H1 (cell line): ENCODE measurements around the gene CASK. TPM values are rescaled to one million over a fixed set of nuclear protein-coding genes. Genes with fewer than 3 reads are reported as not detected.
A peak's percentile ranks its signal among the peaks of the same experiment; 100 is the strongest.

Experiments
- CTCF ChIA-PET: fragments of 300-600 bp; sonication (Branson Sonifier 250); formaldehyde crosslinking; loops from one replicate; lab custom pipeline; 2021; ENCODE audit not compliant: partially characterized antibody; lab: Charles Lee
- POLR2A ChIA-PET: fragments of 300-600 bp; sonication (Branson Sonifier 250); formaldehyde crosslinking; loops from one replicate; lab custom pipeline; 2021; ENCODE audit warnings: inconsistent platforms; ENCODE audit not compliant: partially characterized antibody; lab: Charles Lee
- DNase-seq, 2 experiments: peaks; one replicate each; pipeline versions ENCODE4 v3.0.0 to v3.0.0-alpha.2; 2010 to 2022; ENCODE audit warnings: low spot score in 2 of 2, low read depth in 1 of 2, mixed read lengths in 1 of 2
- FAIRE-seq: peaks from 2 replicates; lab custom pipeline; 2011; peaks lifted over from hg19 to GRCh38; lab: Jason Lieb, UNC
- H2AFZ ChIP-seq: 2 replicates; pipeline ENCODE4 v1.8.1; 2012; ENCODE audit warnings: low read length, inconsistent platforms
- H2AK5ac ChIP-seq: 2 replicates; pipeline ENCODE4 v1.6.1; 2013; ENCODE audit warnings: low read depth, low read length
- H2BK120ac ChIP-seq: replicated peaks from 2 replicates; pipeline ENCODE3; 2013; ENCODE audit warnings: low read depth, low read length, inconsistent platforms
- H2BK12ac ChIP-seq: 2 replicates; pipeline ENCODE4 v1.6.1; 2013; ENCODE audit warnings: low read depth, low read length
- H2BK15ac ChIP-seq: 2 replicates; pipeline ENCODE4 v1.6.1; 2013; ENCODE audit warnings: low read length
- H2BK20ac ChIP-seq: 2 replicates; pipeline ENCODE4 v1.6.1; 2013; ENCODE audit warnings: low read length
- H2BK5ac ChIP-seq: 2 replicates; pipeline ENCODE4 v1.6.1; 2013; ENCODE audit warnings: low read depth, low read length
- H3K14ac ChIP-seq: 2 replicates; pipeline ENCODE4 v1.6.1; 2013; ENCODE audit warnings: inconsistent platforms; ENCODE audit not compliant: insufficient read length
- H3K18ac ChIP-seq: 2 replicates; pipeline ENCODE4 v1.6.1; 2013; ENCODE audit warnings: low read length; ENCODE audit errors: extremely low read depth
- H3K23ac ChIP-seq: 2 replicates; pipeline ENCODE4 v1.6.1; 2013; ENCODE audit warnings: inconsistent platforms; ENCODE audit not compliant: insufficient read length
- H3K23me2 ChIP-seq: 2 replicates; pipeline ENCODE4 v1.6.1; 2013; ENCODE audit warnings: low read depth, low read length
- H3K27ac ChIP-seq: 2 replicates; pipeline ENCODE4 v1.6.1; 2011; ENCODE audit warnings: low read depth, low read length, inconsistent platforms
- H3K27me3 ChIP-seq, 4 experiments: replicated peaks in 1 of 4; 1 replicate in 1 of 4; 2 replicates in 3 of 4; pipeline versions ENCODE4 v1.6.1 to v1.8.1; 2011 to 2013; ENCODE audit warnings: low read length in 3 of 4, mild to moderate bottlenecking in 3 of 4, inconsistent platforms in 2 of 4, mixed read lengths in 2 of 4, moderate library complexity in 1 of 4; ENCODE audit not compliant: control insufficient read depth in 3 of 4, insufficient read depth in 3 of 4; ENCODE audit errors: extremely low read depth in 1 of 4
- H3K36me3 ChIP-seq, 4 experiments: 2 replicates each; pipeline versions ENCODE4 v1.6.1 to v1.8.1; 2011 to 2013; ENCODE audit warnings: mild to moderate bottlenecking in 4 of 4, low read length in 3 of 4, moderate library complexity in 2 of 4, control low read depth in 1 of 4, inconsistent platforms in 1 of 4; ENCODE audit not compliant: insufficient read depth in 4 of 4, control insufficient read depth in 2 of 4
- H3K4ac ChIP-seq: replicated peaks from 2 replicates; pipeline ENCODE3; 2013; ENCODE audit warnings: low read length, low read depth, mixed read lengths, inconsistent platforms; ENCODE audit not compliant: insufficient read length
- H3K4me1 ChIP-seq, 4 experiments: replicated peaks in 1 of 4; 1 replicate in 1 of 4; 2 replicates in 3 of 4; pipeline versions ENCODE4 v1.6.1 to v1.8.1; 2011 to 2013; ENCODE audit warnings: low read length in 3 of 4, inconsistent platforms in 2 of 4, mixed read lengths in 1 of 4; ENCODE audit not compliant: insufficient read depth in 4 of 4, control insufficient read depth in 3 of 4
- H3K4me2 ChIP-seq, 2 experiments: 2 replicates each; pipeline versions ENCODE4 v1.6.1 to v1.8.1; 2011 to 2013; ENCODE audit warnings: low read depth in 2 of 2, low read length in 2 of 2, control low read depth in 1 of 2, inconsistent platforms in 1 of 2, mild to moderate bottlenecking in 1 of 2; ENCODE audit not compliant: insufficient read depth in 1 of 2
- H3K4me3 ChIP-seq, 4 experiments: fragments of 200-600, 300-600 bp in 1 of 4; sonication (generic), shearing (Covaris generic), sonication (Bioruptor Twin) in 1 of 4; 2 replicates each; pipeline versions ENCODE4 v1.5.1 to v1.8.1; 2011 to 2016; ENCODE audit warnings: low read length in 4 of 4, low read depth in 3 of 4, control low read depth in 2 of 4, inconsistent platforms in 2 of 4, mild to moderate bottlenecking in 2 of 4, mixed read lengths in 1 of 4, moderate library complexity in 1 of 4; ENCODE audit not compliant: insufficient read depth in 2 of 4; ENCODE audit errors: extremely low read depth in 1 of 4
- H3K56ac ChIP-seq: replicated peaks from 2 replicates; pipeline ENCODE3; 2013; ENCODE audit warnings: low read depth, mild to moderate bottlenecking, mixed read lengths, low read length, inconsistent platforms; ENCODE audit not compliant: insufficient read length
- H3K79me1 ChIP-seq: 2 replicates; pipeline ENCODE4 v1.6.1; 2013; ENCODE audit warnings: low read depth, low read length, control low read depth
- H3K79me2 ChIP-seq, 2 experiments: 2 replicates each; pipeline versions ENCODE4 v1.6.1 to v1.8.1; 2012 to 2013; ENCODE audit warnings: low read length in 2 of 2, mild to moderate bottlenecking in 2 of 2, inconsistent platforms in 1 of 2; ENCODE audit not compliant: insufficient read depth in 2 of 2, control insufficient read depth in 1 of 2
- H3K9ac ChIP-seq, 4 experiments: replicated peaks in 1 of 4; 1 replicate in 1 of 4; 2 replicates in 3 of 4; pipeline versions ENCODE4 v1.6.1 to v1.8.1; 2011 to 2013; ENCODE audit warnings: low read depth in 3 of 4, low read length in 3 of 4, control low read depth in 2 of 4, mild to moderate bottlenecking in 2 of 4, moderate library complexity in 2 of 4, inconsistent platforms in 1 of 4; ENCODE audit errors: extremely low read depth in 1 of 4
- H3K9me3 ChIP-seq, 2 experiments: 2 replicates each; pipeline versions ENCODE4 v1.6.1 to v1.8.1; 2012 to 2013; ENCODE audit warnings: mild to moderate bottlenecking in 2 of 2, moderate library complexity in 2 of 2, control low read depth in 1 of 2, inconsistent platforms in 1 of 2, low read depth in 1 of 2, low read length in 1 of 2, mixed read lengths in 1 of 2; ENCODE audit not compliant: insufficient read depth in 2 of 2
- H4K20me1 ChIP-seq, 2 experiments: replicated peaks in 1 of 2; 2 replicates each; pipeline versions ENCODE3 to v1.8.1; 2011 to 2013; ENCODE audit warnings: inconsistent platforms in 2 of 2, low read length in 2 of 2, mild to moderate bottlenecking in 1 of 2; ENCODE audit not compliant: insufficient read depth in 2 of 2, control insufficient read depth in 1 of 2
- H4K5ac ChIP-seq: 2 replicates; pipeline ENCODE4 v1.6.1; 2013; ENCODE audit warnings: low read length, low read depth, mixed read lengths, inconsistent platforms; ENCODE audit not compliant: insufficient read length
- H4K8ac ChIP-seq: 2 replicates; pipeline ENCODE4 v1.8.0; 2013; ENCODE audit warnings: mild to moderate bottlenecking, moderate library complexity, low read length, inconsistent platforms; ENCODE audit not compliant: insufficient read depth; ENCODE audit errors: extremely low read depth
- H4K91ac ChIP-seq: replicated peaks from 2 replicates; pipeline ENCODE3; 2013; ENCODE audit warnings: low read length, mixed read lengths, inconsistent platforms; ENCODE audit not compliant: insufficient read length
- CHD1 ChIP-seq: IDR thresholded peaks from 2 replicates; pipeline ENCODE4 v1.6.1; 2012; ENCODE audit warnings: low read depth, low read length, improper control_type of control experiment
- CTBP2 ChIP-seq: IDR thresholded peaks from 2 replicates; pipeline ENCODE4 v1.7.0; 2011; ENCODE audit warnings: borderline replicate concordance, mild to moderate bottlenecking, moderate library complexity, mixed read lengths, low read length; ENCODE audit not compliant: insufficient read depth, insufficient read length
- FOSL1 ChIP-seq: IDR thresholded peaks from 2 replicates; pipeline ENCODE4 v1.6.1; 2011; ENCODE audit warnings: mild to moderate bottlenecking, low read depth, low read length, moderate library complexity; ENCODE audit not compliant: insufficient read depth
- GABPA ChIP-seq: IDR thresholded peaks from 2 replicates; pipeline ENCODE4 v1.6.1; 2011; ENCODE audit warnings: mild to moderate bottlenecking, low read length, moderate library complexity, borderline replicate concordance; ENCODE audit not compliant: insufficient read depth
- JUND ChIP-seq: IDR thresholded peaks from 2 replicates; pipeline ENCODE4 v1.6.1; 2011; ENCODE audit warnings: mild to moderate bottlenecking, improper control_type of control experiment, low read length
- RAD21 ChIP-seq, 2 experiments: IDR thresholded peaks in 1 of 2; conservative IDR thresholded peaks in 1 of 2; 2 replicates each; pipeline ENCODE4 v1.6.1; 2011; ENCODE audit warnings: low read depth in 2 of 2, low read length in 2 of 2, improper control_type of control experiment in 1 of 2, inconsistent platforms in 1 of 2, mild to moderate bottlenecking in 1 of 2, moderate library complexity in 1 of 2
- RNF2 ChIP-seq: fragments of 200-900, 300-1000 bp; sonication (generic); IDR thresholded peaks from 2 replicates; pipeline ENCODE4 v1.7.1; 2016; ENCODE audit warnings: borderline replicate concordance, low read depth, mild to moderate bottlenecking, antibody characterized with exemption, low read length; ENCODE audit not compliant: poor library complexity, severe bottlenecking; ENCODE audit errors: missing control alignments
- SIN3A ChIP-seq, 2 experiments: IDR thresholded peaks in 1 of 2; conservative IDR thresholded peaks in 1 of 2; 2 replicates each; pipeline ENCODE4 v1.6.1; 2011 to 2012; ENCODE audit warnings: low read length in 2 of 2, improper control_type of control experiment in 1 of 2, low read depth in 1 of 2, mild to moderate bottlenecking in 1 of 2
- SP1 ChIP-seq: IDR thresholded peaks from 2 replicates; pipeline ENCODE4 v1.6.1; 2011; ENCODE audit warnings: low read depth, low read length
- SP4 ChIP-seq: IDR thresholded peaks from 2 replicates; pipeline ENCODE4 v1.6.1; 2012; ENCODE audit warnings: low read length, inconsistent platforms
- WGBS, 2 experiments: shearing (Covaris generic) in 1 of 2; methylation state at CpG; one replicate each; pipeline versions ENCODE4 v1.1.6 to v1.1.7; 2013 to 2015; ENCODE audit warnings: low lambda C conversion rate in 2 of 2, mixed read lengths in 2 of 2, inconsistent platforms in 1 of 2, low coverage in 1 of 2, missing lambda C conversion rate in 1 of 2; ENCODE audit not compliant: insufficient replicate concordance in 2 of 2, insufficient coverage in 1 of 2, insufficient read length in 1 of 2; ENCODE audit errors: extremely low coverage in 1 of 2, missing lambda C conversion rate in 1 of 2; 5-methylcytosine and 5-hydroxymethylcytosine counted together
- polyA plus RNA-seq, 7 experiments: library from polyadenylated mRNA; depleted of rRNA in 3 of 7; stranded (reverse) in 5 of 7; unstranded in 2 of 7; fragments of >200 nt in 5 of 7; fragments of 200-250 nt in 2 of 7; gene quantifications; 1 replicate in 5 of 7; 2 replicates in 1 of 7; 4 replicates in 1 of 7; pipeline versions ENCODE4 v1.2.1 to v1.2.3, GENCODE V29; 2011 to 2013; ENCODE audit warnings: missing spikeins in 2 of 7, mixed read lengths in 2 of 7
- total RNA-seq: library from RNA; stranded (reverse); fragmentation: NEBNext Ultra II Directional; extraction: Animal tissue kit (Norgen Biotek cat#: 25700); gene quantifications from 2 replicates; pipeline ENCODE4 v1.2.1, GENCODE V29; 2021
- TF ChIP-seq, protein P1 (sequence below): IDR thresholded peaks from 2 replicates; pipeline ENCODE4 v1.6.1; 2011; ENCODE audit warnings: low read depth, mild to moderate bottlenecking, low read length; ENCODE audit not compliant: insufficient read depth

CASK gene
- total and polyA plus RNA-seq, 2 of the 8 experiments (the other 6 are each of a cell fraction or from before 2014, with no cell fraction given), result 21.6 to 55.1 TPM

DNA sequence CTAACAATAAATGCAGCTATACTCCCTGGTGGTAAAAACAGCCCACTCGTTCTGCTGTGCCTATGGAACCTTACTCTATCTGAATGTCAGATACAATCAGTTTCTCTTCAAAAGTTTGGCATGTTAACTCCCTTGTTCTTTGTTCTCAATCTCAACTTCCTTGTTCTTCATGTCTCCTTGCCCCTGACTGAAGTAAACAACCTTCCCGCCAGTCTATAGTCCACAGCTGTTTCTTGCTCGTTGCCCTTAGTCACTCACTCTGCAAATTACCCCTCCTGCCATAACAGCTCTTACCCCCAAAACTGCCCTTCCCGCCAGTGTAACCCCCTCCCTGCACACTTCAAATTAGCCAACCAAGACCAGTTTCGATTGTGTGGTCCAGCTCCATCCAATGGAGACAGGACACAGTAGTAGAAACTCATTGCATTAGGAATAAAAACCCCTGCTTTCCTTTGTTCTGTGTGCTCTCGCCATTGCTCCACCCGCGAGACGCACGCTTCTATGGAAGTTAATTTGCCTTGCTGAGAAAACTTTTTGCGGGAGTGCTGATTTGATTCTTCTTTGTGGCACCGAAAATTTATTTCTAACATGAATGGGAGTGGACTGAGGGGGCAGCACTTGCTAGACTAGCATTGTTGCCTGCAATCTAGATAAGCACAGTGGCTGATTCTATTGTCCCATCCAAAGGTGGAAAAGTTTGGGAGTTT is 206.4 kb downstream of the CASK start:
- Histone ChIP-seq H3K56ac (no peak overlapping the region), H3K4ac (no peak overlapping the region), H3K9ac (no peak overlapping the region), H3K23ac (no peak overlapping the region), H2BK20ac (0 out of 2 replicates have a peak overlapping the region, but pooled peaks have one; percentile 18), H2BK12ac (no peak overlapping the region), H3K27ac (no peak overlapping the region), H3K36me3 (no peaks in the 10 kb centered on the region), H3K79me2 (no peaks in the 10 kb centered on the region), H4K20me1 (no peaks in the 10 kb centered on the region), H2BK15ac (no peak overlapping the region), H2AK5ac (no peak overlapping the region), H4K8ac (no peak overlapping the region), H2BK120ac (no peak overlapping the region), H2BK5ac (no peak overlapping the region), H3K4me1 (peaks cover 0 to 13% (median 6%) of the 10 kb centered on the region in 4 experiments; a peak in 6 of 7 replicates), H4K91ac (no peak overlapping the region), H3K27me3 (no peaks in the 10 kb centered on the region), H2AFZ (no peak overlapping the region), H4K5ac (no peak overlapping the region), H3K14ac (no peak overlapping the region), H3K4me2 (no peak overlapping the region), H3K79me1 (no peaks in the 10 kb centered on the region), H3K18ac (no peak overlapping the region), H3K9me3 (no peaks in the 10 kb centered on the region), H3K4me3 (no peak overlapping the region), H3K23me2 (no peaks in the 10 kb centered on the region)
- 93% methylated on average over 12 of the region's 12 CpGs; no CpG with 5 or more reads in 1 of the 2 experiments for WGBS, 2 experiments
- FAIRE-seq (peak; percentile 19), DNase-seq (no peak)
- ChIA-PET POLR2A (no interaction called here), CTCF (no interaction called here)
- TF ChIP-seq FOSL1 (no peak), CTBP2 (no peak), RAD21 (IDR thresholded peaks at IDR 0.05 in 1 of 2, conservative IDR thresholded peaks at IDR 0.05 in 1 of 2; ENCODE audit: low read depth in 2 of 2, low read length in 2 of 2) (no peak), CHD1 (no peak), JUND (no peak), GABPA (no peak), RNF2 (no peak), SIN3A (conservative IDR thresholded peaks at IDR 0.05 in 1 of 2, IDR thresholded peaks at IDR 0.05 in 1 of 2; ENCODE audit: low read depth in 1 of 2, low read length in 2 of 2) (no peak), SP4 (no peak), SP1 (no peak)
- TF ChIP-seq, protein P1, sequence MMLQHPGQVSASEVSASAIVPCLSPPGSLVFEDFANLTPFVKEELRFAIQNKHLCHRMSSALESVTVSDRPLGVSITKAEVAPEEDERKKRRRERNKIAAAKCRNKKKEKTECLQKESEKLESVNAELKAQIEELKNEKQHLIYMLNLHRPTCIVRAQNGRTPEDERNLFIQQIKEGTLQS, result no peak
